ENCODE results near the gene CUL1. TPM values are rescaled to one million over a fixed set of nuclear protein-coding genes. Genes with fewer than 3 reads are reported as not detected.

CUL1 gene
- total and polyA plus RNA-seq, 5 donors: 36.1 to 52.8 (median 52.4) TPM

DNA sequence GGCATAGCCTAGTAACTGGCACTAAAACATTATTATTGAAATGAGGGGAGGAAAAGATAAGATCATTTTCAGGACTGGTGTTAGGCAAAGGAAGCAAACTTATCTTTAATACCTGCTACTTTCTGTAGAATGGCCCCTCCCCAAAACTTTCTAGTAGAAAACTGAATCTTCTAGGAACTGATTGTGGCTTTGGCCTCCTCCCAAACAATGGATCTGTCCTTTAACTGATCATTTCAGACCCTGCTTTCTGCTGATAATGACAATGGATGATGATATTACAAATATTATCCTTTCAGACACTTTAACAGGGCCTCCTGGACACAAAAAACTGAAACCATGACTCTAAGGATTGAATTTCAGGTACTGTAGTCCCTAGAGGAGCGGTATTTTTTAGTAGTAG lies 130.3 kb downstream of the CUL1 start:
- Histone ChIP-seq H3K4me3 (ENCODE audit: low read length) (no peak overlapping the region), H3K4me1 (ENCODE audit: control insufficient read depth, insufficient read depth, low read length) (no peaks in the 10 kb centered on the region), H3K9me3 (ENCODE audit: control insufficient read depth, low read length) (no peaks in the 10 kb centered on the region), H3K27ac (ENCODE audit: low read length) (no peak overlapping the region), H3K27me3 (ENCODE audit: control insufficient read depth, insufficient read depth) (no peaks in the 10 kb centered on the region)
- DNase-seq (no peak), ATAC-seq (no peak)
- intact Hi-C loops (cut with DNase I): no loop called here
- WGBS: 100% methylated on average over 1 of the region's 1 CpG

DNA sequence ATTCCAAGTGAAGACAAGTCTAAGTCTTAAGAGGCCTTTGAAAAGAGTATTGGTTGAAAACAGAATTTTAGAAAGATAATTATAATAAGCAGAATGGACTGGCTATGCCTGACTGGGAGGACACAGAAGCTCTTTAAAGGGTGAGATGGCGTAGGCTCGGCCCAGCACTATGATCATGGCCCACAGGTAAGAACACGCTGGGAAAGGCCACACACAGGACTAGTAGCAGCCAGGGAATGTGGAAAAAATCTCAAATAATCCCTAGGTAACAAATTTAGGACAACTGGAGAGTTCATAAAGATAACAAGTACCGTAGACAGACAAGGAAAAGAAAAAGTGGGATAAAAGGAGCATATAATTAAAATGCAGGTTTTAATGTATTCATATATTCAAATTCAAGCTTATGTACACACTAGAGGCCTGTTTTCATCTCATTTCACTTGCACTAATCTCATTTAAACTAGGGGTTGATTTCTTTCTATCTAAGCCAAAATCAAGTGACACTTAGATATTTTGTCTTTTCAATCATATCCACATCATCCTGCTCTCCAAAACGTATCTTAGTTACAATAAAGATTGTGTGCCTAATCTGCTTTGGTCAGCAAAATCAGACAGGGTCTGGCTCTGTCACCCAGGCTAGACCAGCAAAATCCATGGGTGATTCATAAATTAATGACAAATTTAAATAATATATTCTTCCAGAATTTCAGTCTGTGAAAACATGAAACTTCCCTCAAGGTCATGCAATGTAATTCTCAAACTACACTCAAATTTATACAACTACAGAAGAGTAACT lies 132.4 kb downstream of the CUL1 start:
- DNase-seq: no peak
- no peak overlapping the region for H3K4me3 ChIP-seq (ENCODE audit: low read length)
- no peaks in the 10 kb centered on the region for H3K4me1 ChIP-seq (ENCODE audit: control insufficient read depth, insufficient read depth, low read length)
- ATAC-seq: no peak
- 95% methylated on average over 5 of the region's 5 CpGs for WGBS
- H3K27me3 ChIP-seq (ENCODE audit: control insufficient read depth, insufficient read depth): no peaks in the 10 kb centered on the region
- intact Hi-C loops (cut with DNase I): no loop called here
- no peaks in the 10 kb centered on the region for H3K9me3 ChIP-seq (ENCODE audit: control insufficient read depth, low read length)
- no peak overlapping the region for H3K27ac ChIP-seq (ENCODE audit: low read length)

DNA sequence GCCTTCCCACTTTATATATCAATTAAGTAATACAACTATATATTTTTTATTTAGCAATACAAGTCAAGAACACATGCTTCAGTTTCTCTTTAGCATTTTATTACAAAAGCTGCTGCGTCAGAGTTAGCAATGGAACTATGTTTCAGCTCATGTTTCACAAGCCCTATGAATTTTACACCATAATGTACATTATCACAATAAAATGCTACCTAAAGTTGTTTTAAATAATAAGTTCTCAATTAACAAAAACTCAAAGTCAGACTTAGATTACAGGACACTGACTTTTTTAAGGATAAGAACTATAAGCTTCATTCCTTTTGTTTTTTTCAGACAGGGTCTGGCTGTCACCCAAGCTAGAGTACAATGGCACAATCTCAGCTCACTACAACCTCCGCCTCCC lies 133.1 kb downstream of the CUL1 start:
- H3K4me3 ChIP-seq (ENCODE audit: low read length): no peak overlapping the region
- no peaks in the 10 kb centered on the region for H3K4me1 ChIP-seq (ENCODE audit: control insufficient read depth, insufficient read depth, low read length)
- intact Hi-C loops (cut with DNase I): no loop called here
- no peaks in the 10 kb centered on the region for H3K27me3 ChIP-seq (ENCODE audit: control insufficient read depth, insufficient read depth)
- no peaks in the 10 kb centered on the region for H3K9me3 ChIP-seq (ENCODE audit: control insufficient read depth, low read length)
- H3K27ac ChIP-seq (ENCODE audit: low read length): no peak overlapping the region
- WGBS: 89% methylated on average over 2 of the region's 2 CpGs
- ATAC-seq (no peak), DNase-seq (no peak)

DNA sequence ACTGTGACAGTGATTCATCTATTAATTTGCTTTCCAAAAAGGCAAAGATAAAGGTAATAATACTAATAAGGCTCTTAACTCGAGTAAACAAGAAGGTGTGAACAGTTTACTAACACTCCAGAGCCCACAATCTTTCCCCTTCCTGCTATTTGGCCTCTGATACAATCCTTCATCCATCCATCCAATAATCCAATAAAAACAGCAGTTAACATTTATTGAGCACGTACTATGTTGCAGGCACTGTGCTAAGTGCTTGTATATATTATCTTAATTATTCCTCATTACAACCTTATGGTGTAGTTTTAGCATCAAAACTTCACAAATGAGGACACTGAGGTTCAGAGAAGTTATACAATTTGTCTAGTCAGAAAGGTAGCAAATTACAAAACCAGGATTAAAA lies 135.9 kb downstream of the CUL1 start:
- Histone ChIP-seq H3K4me1 (ENCODE audit: control insufficient read depth, insufficient read depth, low read length) (no peaks in the 10 kb centered on the region), H3K9me3 (ENCODE audit: control insufficient read depth, low read length) (no peaks in the 10 kb centered on the region), H3K4me3 (ENCODE audit: low read length) (no peak overlapping the region), H3K27me3 (ENCODE audit: control insufficient read depth, insufficient read depth) (no peaks in the 10 kb centered on the region), H3K27ac (ENCODE audit: low read length) (no peak overlapping the region)
- intact Hi-C loops (cut with DNase I): no loop called here
- no peak for DNase-seq
- ATAC-seq: no peak
- 99% methylated on average over 2 of the region's 2 CpGs for WGBS

DNA sequence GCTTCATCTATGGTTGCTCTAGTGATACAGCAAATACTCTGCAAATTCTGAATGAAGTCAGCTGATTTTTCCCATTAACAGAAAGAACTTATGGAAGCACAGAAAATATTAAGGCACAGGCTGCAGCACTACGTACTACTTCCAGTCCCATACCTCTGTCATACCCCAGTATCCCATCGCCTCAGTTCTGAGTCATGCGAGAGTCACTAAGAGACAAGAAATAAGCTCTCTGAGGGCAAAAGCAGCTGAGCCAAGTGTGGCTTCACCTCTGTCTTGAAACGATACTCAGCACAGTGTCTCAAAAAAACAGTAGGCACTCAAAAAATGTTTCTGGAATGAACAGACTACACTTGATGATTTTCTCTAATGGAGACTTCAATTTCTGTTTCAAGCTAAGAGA lies 137.2 kb downstream of the CUL1 start:
- Histone ChIP-seq H3K27me3 (ENCODE audit: control insufficient read depth, insufficient read depth) (no peaks in the 10 kb centered on the region), H3K4me3 (ENCODE audit: low read length) (no peak overlapping the region), H3K9me3 (ENCODE audit: control insufficient read depth, low read length) (no peaks in the 10 kb centered on the region), H3K4me1 (ENCODE audit: control insufficient read depth, insufficient read depth, low read length) (no peaks in the 10 kb centered on the region), H3K27ac (ENCODE audit: low read length) (no peak overlapping the region)
- 98% methylated on average over 4 of the region's 4 CpGs for WGBS
- DNase-seq (no peak), ATAC-seq (no peak)
- intact Hi-C loops (cut with DNase I): no loop called here

DNA sequence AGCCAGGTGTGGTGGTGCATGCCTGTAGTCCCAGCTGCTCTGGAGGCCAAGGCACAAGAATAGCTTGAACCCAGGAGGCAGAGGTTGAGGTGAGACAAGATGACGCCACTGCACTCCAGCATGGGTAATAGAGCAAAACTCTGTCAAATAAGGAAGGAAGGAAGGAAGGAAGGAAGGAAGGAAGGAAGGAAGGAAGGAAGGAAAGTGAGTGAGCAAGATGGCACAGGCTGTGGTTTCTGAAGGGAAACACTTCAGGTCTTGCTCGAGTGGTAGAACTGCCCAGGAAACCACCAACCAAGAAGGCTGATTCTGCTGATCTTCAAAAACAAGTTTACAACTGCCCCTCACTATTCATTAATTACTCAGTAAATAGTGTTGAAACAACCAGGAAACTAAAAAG lies 140.2 kb downstream of the CUL1 start:
- no peaks in the 10 kb centered on the region for H3K9me3 ChIP-seq (ENCODE audit: control insufficient read depth, low read length)
- H3K27ac ChIP-seq (ENCODE audit: low read length): no peak overlapping the region
- H3K27me3 ChIP-seq (ENCODE audit: control insufficient read depth, insufficient read depth): no peaks in the 10 kb centered on the region
- intact Hi-C loops (cut with DNase I): no loop called here
- H3K4me1 ChIP-seq (ENCODE audit: control insufficient read depth, insufficient read depth, low read length): no peaks in the 10 kb centered on the region
- ATAC-seq (no peak), DNase-seq (no peak)
- WGBS: 87% methylated on average over 2 of the region's 2 CpGs
- no peak overlapping the region for H3K4me3 ChIP-seq (ENCODE audit: low read length)

DNA sequence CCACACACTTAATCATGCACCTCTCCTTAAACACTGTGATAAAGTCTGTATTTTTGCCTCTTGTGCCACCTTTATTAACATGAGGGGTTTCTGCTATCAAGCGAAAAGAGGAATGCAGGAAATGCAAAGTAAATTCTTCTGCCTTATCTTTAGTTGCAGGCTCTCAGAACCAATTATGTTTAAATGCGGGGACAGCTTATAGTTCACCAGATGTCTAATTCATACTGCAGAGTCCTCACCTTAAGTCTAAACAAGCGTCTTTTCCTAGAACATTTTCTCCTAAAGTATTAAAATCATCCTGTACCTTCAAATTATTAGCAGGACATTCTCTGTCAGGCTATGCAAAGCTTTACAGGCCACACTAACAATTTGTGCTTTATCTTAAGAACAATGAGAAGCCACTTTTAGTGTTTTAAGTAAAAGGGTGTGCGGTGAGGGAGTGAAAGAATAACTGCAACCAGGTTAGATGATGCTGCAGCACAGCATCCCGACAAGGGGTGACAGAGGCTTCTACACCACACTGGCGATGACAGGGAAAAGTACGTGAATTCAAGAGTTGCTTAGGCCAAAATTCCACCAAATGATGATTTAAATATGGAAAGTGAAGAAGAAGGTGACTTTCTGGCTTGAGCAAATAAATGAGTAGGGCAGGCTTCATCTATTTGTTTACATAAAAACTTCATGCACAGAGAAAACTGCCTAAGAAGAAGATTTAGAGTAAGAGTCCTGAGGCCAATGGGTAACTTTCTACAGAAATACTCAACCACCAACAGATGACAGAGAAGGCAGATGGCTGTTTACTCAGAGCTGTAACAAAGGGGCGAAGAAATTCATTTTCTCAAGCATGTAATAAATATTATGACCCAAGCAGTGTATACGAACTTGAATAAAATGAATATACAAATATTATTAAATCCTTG lies 149.4 kb downstream of the CUL1 start:
- intact Hi-C loops (cut with DNase I): no loop called here
- DNase-seq (no peak), ATAC-seq (no peak)
- Histone ChIP-seq H3K27ac (ENCODE audit: low read length) (no peak overlapping the region), H3K4me3 (ENCODE audit: low read length) (no peak overlapping the region), H3K9me3 (ENCODE audit: control insufficient read depth, low read length) (no peaks in the 10 kb centered on the region), H3K4me1 (ENCODE audit: control insufficient read depth, insufficient read depth, low read length) (no peaks in the 10 kb centered on the region), H3K27me3 (ENCODE audit: control insufficient read depth, insufficient read depth) (no peaks in the 10 kb centered on the region)
- 69% methylated on average over 9 of the region's 9 CpGs for WGBS

DNA sequence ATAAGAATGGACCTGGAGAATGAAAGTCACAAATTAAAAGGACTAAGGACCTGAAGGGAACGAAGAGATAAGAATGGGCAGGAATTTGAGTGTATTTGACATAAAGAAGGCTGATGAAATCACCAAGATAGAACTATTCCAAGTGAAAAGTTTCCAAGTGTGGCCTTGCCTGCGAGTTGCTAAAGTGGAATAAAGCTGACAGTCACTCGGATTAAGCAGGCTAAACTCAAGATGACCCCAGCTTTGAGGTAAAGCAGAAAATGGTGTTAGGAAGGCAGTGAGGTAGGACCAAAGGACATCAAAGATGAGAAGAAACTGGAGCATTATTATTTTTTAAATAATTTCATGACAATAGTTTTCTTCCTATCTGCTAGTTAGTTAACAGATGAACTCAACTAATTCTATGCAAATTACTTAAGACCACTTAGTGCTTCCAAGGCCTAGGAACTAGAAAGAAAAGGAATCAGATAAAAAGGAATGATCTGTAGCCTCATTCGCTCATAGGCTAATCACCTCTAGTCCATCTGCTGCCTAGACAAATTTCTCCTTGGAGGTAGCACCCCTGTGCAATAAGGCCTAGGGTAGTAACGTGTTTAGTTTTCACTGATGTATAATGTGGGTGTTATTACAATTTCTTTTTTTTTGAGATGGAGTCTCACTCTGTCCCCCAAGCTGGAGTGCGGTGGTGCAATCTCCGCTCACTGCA lies 150.8 kb downstream of the CUL1 start:
- H3K27me3 ChIP-seq (ENCODE audit: control insufficient read depth, insufficient read depth): no peaks in the 10 kb centered on the region
- no peaks in the 10 kb centered on the region for H3K4me1 ChIP-seq (ENCODE audit: control insufficient read depth, insufficient read depth, low read length)
- DNase-seq (no peak), ATAC-seq (no peak)
- no peak overlapping the region for H3K27ac ChIP-seq (ENCODE audit: low read length)
- no peaks in the 10 kb centered on the region for H3K9me3 ChIP-seq (ENCODE audit: control insufficient read depth, low read length)
- H3K4me3 ChIP-seq (ENCODE audit: low read length): no peak overlapping the region
- intact Hi-C loops (cut with DNase I): loop anchor here in 1 of 4 donors (10.0 kb wide), 1 partner anchor 115 kb away; no protein-coding TSS in a partner anchor
- whole genome bisulfite sequencing: 75% methylated on average over 7 of the region's 7 CpGs

DNA sequence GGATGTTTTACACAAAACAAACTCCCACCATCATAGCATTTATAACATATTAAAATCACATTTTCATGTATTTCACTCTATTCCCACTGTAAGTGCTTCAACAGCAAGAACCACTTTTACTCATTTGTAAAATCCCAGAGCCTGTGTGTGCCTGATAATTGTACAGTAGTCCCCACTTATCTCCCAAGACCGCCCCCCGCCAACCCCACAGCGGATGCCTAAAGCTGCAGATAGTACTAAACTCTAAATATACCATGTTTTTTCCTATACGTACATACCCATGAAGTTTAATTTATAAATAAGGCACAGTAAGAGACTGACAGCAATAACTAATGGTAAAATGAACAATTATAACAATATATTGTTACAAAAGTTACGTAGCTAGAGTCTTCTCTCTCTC lies 151.9 kb downstream of the CUL1 start:
- H3K9me3 ChIP-seq (ENCODE audit: control insufficient read depth, low read length): no peaks in the 10 kb centered on the region
- H3K4me1 ChIP-seq (ENCODE audit: control insufficient read depth, insufficient read depth, low read length): no peaks in the 10 kb centered on the region
- H3K27ac ChIP-seq (ENCODE audit: low read length): no peak overlapping the region
- ATAC-seq (no peak), DNase-seq (no peak)
- WGBS: 93% methylated on average over 5 of the region's 5 CpGs
- H3K27me3 ChIP-seq (ENCODE audit: control insufficient read depth, insufficient read depth): no peaks in the 10 kb centered on the region
- H3K4me3 ChIP-seq (ENCODE audit: low read length): no peak overlapping the region
- intact Hi-C loops (cut with DNase I): loop anchor here in 1 of 4 donors (10.0 kb wide), 1 partner anchor 114 kb away; no protein-coding TSS in a partner anchor
